Neural cell (in vitro differentiated cells): ENCODE data around the gene FIGNL1.

Experiments
- CTCF ChIP-seq: fragments of 450-650 bp; IDR thresholded peaks from 2 replicates; pipeline ENCODE4 v1.5.1; 2014; ENCODE audit warnings: antibody characterized with exemption, mild to moderate bottlenecking, moderate library complexity; ENCODE audit not compliant: poor library complexity, severe bottlenecking
- POLR2AphosphoS5 ChIP-seq: IDR thresholded peaks from 2 replicates; pipeline ENCODE4 v1.6.1; 2012
- REST ChIP-seq: IDR thresholded peaks from 2 replicates; pipeline ENCODE4 v1.6.1; 2012; ENCODE audit warnings: borderline replicate concordance
- TAF1 ChIP-seq: IDR thresholded peaks from 2 replicates; pipeline ENCODE4 v1.6.1; 2012; ENCODE audit warnings: low read depth

- TF ChIP-seq CTCF (no peak), REST (no peak), POLR2AphosphoS5 (no peak), TAF1 (no peak)
Measured at GRCh38 chr7:50397971-50398324, 52.2 kb downstream of the FIGNL1 start.
